OCI-LY1 (cell line): ENCODE measurements around the gene EMD.

Experiments used
- H2AFZ ChIP-seq: fragments of 200-600 bp; sonication (generic), shearing (Covaris generic); 2 replicates; pipeline ENCODE4 v1.6.0; 2014; ENCODE audit warnings: antibody characterized with exemption, mild to moderate bottlenecking, low read length
- H3F3A ChIP-seq: fragments of 200-600 bp; sonication (generic), shearing (Covaris generic); 2 replicates; pipeline ENCODE4 v1.6.0; 2014; ENCODE audit warnings: mild to moderate bottlenecking, antibody characterized with exemption, low read length, moderate library complexity; ENCODE audit not compliant: insufficient read depth
- H3K27ac ChIP-seq: fragments of 200-600 bp; sonication (generic); 2 replicates; pipeline ENCODE4 v1.5.1; 2014; ENCODE audit warnings: low read length, mixed run types, mild to moderate bottlenecking, low read depth; ENCODE audit not compliant: poor library complexity, severe bottlenecking
- H3K27me3 ChIP-seq: fragments of 200-600 bp; sonication (generic); 2 replicates; pipeline ENCODE4 v1.6.0; 2014; ENCODE audit warnings: antibody characterized with exemption, mild to moderate bottlenecking, low read length, moderate library complexity; ENCODE audit not compliant: insufficient read depth
- H3K36me3 ChIP-seq: fragments of 200-600 bp; sonication (generic); 2 replicates; pipeline ENCODE4 v1.6.1; 2014; ENCODE audit warnings: mild to moderate bottlenecking, antibody characterized with exemption, low read length, moderate library complexity, mixed read lengths; ENCODE audit not compliant: insufficient read depth
- H3K4me1 ChIP-seq: fragments of 200-600 bp; sonication (generic); 2 replicates; pipeline ENCODE4 v1.5.1; 2014; ENCODE audit warnings: mild to moderate bottlenecking, low read length, moderate library complexity; ENCODE audit not compliant: insufficient read depth, severe bottlenecking
- H3K4me2 ChIP-seq: fragments of 200-600 bp; sonication (generic), shearing (Covaris generic); 2 replicates; pipeline ENCODE4 v1.6.1; 2014; ENCODE audit warnings: low read length
- H3K4me3 ChIP-seq: fragments of 200-600 bp; sonication (generic); 2 replicates; pipeline ENCODE4 v1.5.1; 2014; ENCODE audit warnings: low read length, low read depth, mild to moderate bottlenecking, mixed read lengths; ENCODE audit not compliant: poor library complexity, severe bottlenecking
- H3K79me2 ChIP-seq: fragments of 200-600 bp; shearing (Covaris generic); 2 replicates; pipeline ENCODE4 v1.6.1; 2016; ENCODE audit warnings: mixed run types, low read length, mixed read lengths; ENCODE audit not compliant: insufficient read depth
- H3K9ac ChIP-seq: fragments of 200-600 bp; sonication (generic), shearing (Covaris generic); 2 replicates; pipeline ENCODE4 v1.6.1; 2014; ENCODE audit warnings: mild to moderate bottlenecking, low read length, mixed read lengths
- H3K9me2 ChIP-seq: fragments of 200-600 bp; sonication (generic), shearing (Covaris generic); 2 replicates; pipeline ENCODE4 v1.6.1; 2014; ENCODE audit warnings: low read depth, mild to moderate bottlenecking, low read length, mixed read lengths
- H3K9me3 ChIP-seq: fragments of 200-600 bp; shearing (Covaris generic); 2 replicates; pipeline ENCODE4 v1.6.1; 2014; ENCODE audit warnings: low read length, mixed read lengths
- H4K20me1 ChIP-seq: fragments of 200-600 bp; sonication (generic), shearing (Covaris generic); 2 replicates; pipeline ENCODE4 v1.6.0; 2016; ENCODE audit warnings: mild to moderate bottlenecking, low read length; ENCODE audit not compliant: insufficient read depth
- EZH2 ChIP-seq: fragments of 200-600 bp; sonication (generic), shearing (Covaris generic); IDR thresholded peaks from 2 replicates; pipeline ENCODE4 v1.8.0; 2017; ENCODE audit warnings: borderline replicate concordance, mixed run types, mild to moderate bottlenecking, antibody characterized with exemption, low read length, moderate library complexity, mixed read lengths
- TF ChIP-seq, protein P1 (sequence below): fragments of 200-600 bp; sonication (generic), shearing (Covaris generic); IDR thresholded peaks from 2 replicates; pipeline ENCODE4 v1.5.1; 2017; ENCODE audit warnings: mild to moderate bottlenecking, antibody characterized with exemption, low read length, moderate library complexity, mixed read lengths

The EMD gene

DNA sequence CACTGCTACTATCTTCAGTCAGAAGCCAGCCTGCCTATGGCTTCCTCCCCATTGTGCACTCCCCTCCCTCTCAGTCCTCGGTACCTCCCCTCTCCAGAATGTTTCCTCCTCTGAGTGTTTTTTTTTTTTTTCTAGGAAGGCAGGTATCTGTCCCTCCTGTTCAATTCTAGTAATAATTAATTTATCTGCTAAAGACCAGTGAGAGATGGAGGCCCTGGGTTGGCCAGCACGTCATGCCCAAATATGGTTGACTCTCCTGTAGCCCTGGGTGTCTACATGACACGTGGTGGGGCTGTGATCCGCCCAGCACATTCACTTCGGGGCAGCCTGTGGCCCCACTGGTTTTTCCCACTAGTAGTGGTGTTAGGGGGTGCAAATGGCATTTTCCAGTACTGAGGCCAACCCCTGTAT is 6.5 kb upstream of the EMD start:
- Histone ChIP-seq H3K4me2 (no peak overlapping the region), H2AFZ (no peak overlapping the region), H3K9ac (no peak overlapping the region), H3K9me3 (no peaks in the 10 kb centered on the region), H3K79me2 (no peaks in the 10 kb centered on the region), H3K36me3 (no peaks in the 10 kb centered on the region), H3K9me2 (no peaks in the 10 kb centered on the region), H3F3A (no peaks in the 10 kb centered on the region), H3K27me3 (no peaks in the 10 kb centered on the region), H3K4me3 (peak overlapping the region; percentile 92), H3K27ac (peak overlapping the region; percentile 51), H4K20me1 (no peaks in the 10 kb centered on the region), H3K4me1 (peaks cover 56% of the 10 kb centered on the region)
- TF ChIP-seq EZH2, result no peak
- TF ChIP-seq, protein P1, sequence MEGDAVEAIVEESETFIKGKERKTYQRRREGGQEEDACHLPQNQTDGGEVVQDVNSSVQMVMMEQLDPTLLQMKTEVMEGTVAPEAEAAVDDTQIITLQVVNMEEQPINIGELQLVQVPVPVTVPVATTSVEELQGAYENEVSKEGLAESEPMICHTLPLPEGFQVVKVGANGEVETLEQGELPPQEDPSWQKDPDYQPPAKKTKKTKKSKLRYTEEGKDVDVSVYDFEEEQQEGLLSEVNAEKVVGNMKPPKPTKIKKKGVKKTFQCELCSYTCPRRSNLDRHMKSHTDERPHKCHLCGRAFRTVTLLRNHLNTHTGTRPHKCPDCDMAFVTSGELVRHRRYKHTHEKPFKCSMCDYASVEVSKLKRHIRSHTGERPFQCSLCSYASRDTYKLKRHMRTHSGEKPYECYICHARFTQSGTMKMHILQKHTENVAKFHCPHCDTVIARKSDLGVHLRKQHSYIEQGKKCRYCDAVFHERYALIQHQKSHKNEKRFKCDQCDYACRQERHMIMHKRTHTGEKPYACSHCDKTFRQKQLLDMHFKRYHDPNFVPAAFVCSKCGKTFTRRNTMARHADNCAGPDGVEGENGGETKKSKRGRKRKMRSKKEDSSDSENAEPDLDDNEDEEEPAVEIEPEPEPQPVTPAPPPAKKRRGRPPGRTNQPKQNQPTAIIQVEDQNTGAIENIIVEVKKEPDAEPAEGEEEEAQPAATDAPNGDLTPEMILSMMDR, result no peak

DNA sequence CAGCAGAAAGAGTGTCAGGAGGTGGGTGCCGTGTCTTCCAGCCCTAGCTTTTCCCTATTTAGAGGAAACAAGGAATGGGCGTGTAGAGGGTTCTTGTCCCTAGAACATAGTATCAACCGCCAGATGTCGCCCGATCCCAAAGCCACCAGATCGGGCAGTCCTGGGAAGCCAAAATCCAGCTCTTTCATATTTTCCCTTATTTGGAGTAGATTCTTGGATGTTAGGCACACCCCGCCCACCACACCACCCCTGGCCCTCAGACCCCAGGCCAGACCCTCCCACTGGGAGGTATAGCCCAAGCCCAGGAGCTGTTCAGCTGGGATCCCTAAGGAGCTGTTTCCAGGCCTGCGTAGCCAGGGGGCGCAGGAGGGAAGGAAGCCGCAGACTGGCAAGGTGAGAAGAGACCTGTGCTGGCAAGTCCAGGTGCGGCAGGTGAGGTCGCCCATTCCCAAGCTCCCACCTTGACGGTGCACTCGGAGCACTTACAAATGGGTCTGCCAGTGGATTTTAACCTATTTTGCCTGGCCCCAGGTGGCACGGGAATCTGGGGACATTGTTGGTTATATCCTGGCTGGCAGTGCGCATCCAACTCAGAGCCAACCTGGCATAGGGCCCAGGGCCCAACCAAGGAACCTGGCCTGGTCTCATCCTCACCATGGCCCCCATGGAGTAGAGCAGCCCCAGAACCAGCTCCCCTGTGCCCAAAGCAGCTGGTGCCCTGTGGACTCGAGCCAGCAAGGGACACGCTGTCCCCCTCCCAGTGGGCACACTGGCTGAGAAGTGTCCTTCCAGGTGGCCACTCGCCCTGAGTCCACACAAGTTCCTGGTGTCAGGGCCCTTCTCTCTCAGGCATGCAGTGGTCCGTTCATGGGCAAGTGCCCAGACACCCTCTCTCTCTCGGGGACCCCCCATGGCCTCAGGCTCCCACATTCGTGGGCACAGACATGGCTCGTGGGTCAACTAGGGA is 5.5 kb upstream of the EMD start:
- Histone ChIP-seq H3K9me3 (no peaks in the 10 kb centered on the region), H3K4me2 (peak overlapping the region; percentile 81), H3K9me2 (no peaks in the 10 kb centered on the region), H3K36me3 (no peaks in the 10 kb centered on the region), H2AFZ (no peak overlapping the region), H4K20me1 (no peaks in the 10 kb centered on the region), H3F3A (no peaks in the 10 kb centered on the region), H3K27me3 (no peaks in the 10 kb centered on the region), H3K4me3 (peak overlapping the region; percentile 60), H3K79me2 (no peaks in the 10 kb centered on the region), H3K4me1 (peaks cover 62% of the 10 kb centered on the region), H3K27ac (no peak overlapping the region), H3K9ac (peak overlapping the region; percentile 64; the same call in 1 of the 2 replicates)
- no peak for TF ChIP-seq EZH2
- TF ChIP-seq, protein P1, result peak; percentile 66

DNA sequence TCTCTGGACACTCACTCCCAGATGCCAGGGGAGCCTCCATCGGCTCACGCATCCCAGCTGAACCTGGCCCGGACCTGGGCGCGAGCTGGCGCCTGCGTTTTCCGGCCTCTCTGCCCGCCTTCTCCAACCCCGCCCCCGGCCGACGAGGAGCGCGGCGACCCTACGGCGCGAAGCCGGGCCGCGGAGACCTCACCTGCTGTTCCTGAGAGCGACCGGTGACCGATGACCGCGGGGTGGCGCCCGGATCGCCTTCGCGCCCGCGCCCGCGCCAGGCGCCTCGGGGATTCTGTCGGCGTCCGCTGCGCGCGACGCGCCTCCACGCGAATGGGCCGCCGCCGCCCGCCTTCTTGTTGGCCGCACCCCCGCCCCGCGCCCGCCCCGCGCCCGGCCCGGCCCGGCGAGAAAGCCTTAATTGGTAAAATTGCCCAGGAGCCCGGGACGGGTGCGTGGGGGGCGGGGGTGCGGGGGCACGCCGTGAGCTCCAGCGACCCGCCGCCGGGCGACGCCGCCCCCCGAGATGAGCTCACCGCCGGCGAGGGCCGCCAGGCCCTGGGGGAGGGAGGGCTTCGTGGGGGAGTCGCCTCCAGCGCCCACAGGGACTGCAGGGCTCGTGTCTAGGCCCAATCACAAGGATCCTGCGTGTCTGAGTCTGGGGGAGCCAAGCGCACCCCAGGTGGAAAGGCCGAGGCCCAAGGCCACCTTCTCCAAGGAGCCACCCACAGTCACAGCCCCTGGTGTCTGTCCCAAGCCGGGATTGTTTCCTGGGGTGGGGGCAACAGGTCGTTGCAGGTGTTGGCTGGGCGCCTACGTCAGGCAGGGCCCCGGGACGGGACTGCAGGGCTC is 4.6 kb upstream of the EMD start, which contains the start of gene FLNA:
FLNA (minus strand) TSS at position 322 of the 843 bp plus-strand sequence. CDS start 3,389 bp downstream, outside the sequence.
- Histone ChIP-seq H3F3A (no peaks in the 10 kb centered on the region), H3K27me3 (no peaks in the 10 kb centered on the region), H3K9ac (peak within 1 kb of the TSS; percentile 64; the same call in 1 of the 2 replicates), H2AFZ (no peak within 1 kb of the TSS), H3K4me3 (peak within 1 kb of the TSS; percentile 60), H3K27ac (peak within 1 kb of the TSS; percentile 41), H3K4me2 (peak within 1 kb of the TSS; percentile 81), H3K4me1 (peaks cover 53% of the 10 kb centered on the region), H3K9me2 (no peaks in the 10 kb centered on the region), H3K36me3 (no peaks in the 10 kb centered on the region), H3K9me3 (no peaks in the 10 kb centered on the region), H4K20me1 (no peaks in the 10 kb centered on the region), H3K79me2 (no peaks in the 10 kb centered on the region; the same call in 1 of the 2 replicates)
- TF ChIP-seq, protein P1, result no peak
- no peak for TF ChIP-seq EZH2
